HG03196 (cell line): Measurements from ENCODE around the gene RHOA.
"Not testable (repeated sequence)": the region's sequence is repeated elsewhere in the genome, so short reads cannot be mapped to it uniquely, and the experiment has no call there.

Experiments
- ATAC-seq: cut with Tn5 transposase; IDR thresholded peaks from one replicate; pipeline ENCODE4 v1.9.1; 2021; ENCODE audit not compliant: unreplicated experiment

Gene RHOA

GRCh38 chr3:49333091-49333490 is 78.7 kb downstream of the RHOA start:
- no peak for ATAC-seq

DNA sequence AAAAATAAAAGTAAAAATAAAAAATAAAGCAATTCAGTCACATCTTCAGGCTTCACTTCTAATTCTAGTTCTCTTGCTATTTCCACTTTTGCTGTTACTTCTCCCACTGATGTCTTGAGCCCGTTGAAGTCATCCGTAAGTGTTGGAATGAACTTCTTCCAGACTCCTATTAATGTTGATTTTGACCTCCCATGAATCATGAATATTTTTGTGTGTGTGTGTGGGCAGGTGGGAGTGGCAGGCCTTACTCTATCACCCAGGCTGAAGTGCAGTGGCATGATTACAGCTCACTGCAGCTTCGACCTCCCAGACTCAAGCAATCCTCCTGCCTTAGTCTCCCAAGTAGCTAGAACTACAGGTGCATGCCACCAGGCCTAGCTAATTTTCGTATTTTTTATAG is 82.6 kb downstream of the RHOA start:
- no peak for ATAC-seq

DNA sequence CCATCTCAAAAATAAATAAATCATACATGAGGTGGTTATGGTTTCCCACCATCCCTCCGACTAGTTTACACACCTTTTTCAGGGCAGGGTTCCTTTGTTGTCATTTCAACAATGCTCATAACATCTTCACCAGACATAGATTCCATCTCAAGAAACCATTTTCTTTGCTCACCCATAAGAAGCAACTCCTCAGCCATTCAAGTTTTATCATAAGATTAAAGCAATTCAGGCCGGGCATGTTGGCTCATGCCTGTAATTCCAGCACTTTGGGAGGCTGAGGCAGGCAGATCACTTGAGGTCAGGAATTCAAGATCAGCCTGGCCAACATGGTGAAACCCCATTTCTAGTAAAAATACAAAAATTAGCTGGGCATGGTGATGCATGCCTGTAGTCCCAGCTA is 83.4 kb downstream of the RHOA start:
- ATAC-seq = not testable (repeated sequence)

DNA sequence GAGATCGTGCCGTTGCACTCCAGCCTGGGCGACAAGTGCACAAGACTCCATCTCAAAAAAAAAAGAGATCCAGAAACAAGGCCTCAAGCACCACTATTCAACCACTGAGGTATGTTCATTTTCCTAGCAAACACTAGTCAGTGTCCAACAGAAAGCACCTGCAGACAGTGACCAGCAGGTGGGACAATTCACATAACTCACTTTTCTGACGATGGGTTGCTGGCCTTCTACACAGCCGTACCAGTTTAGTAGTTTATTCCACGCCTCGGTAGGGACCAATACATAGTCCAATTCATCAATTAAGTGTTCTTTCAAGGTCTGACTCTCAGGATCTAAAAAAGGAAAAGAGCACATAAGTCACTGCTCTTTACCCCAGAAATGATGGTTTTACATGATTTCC is 84.3 kb downstream of the RHOA start:
- no peak for ATAC-seq

GRCh38 chr3:49324768-49325167 is 87.0 kb downstream of the RHOA start:
- ATAC-seq = no peak

- no peak for ATAC-seq
These were observed 94.9 kb downstream of the RHOA start for GRCh38 chr3:49316696-49317457.

DNA sequence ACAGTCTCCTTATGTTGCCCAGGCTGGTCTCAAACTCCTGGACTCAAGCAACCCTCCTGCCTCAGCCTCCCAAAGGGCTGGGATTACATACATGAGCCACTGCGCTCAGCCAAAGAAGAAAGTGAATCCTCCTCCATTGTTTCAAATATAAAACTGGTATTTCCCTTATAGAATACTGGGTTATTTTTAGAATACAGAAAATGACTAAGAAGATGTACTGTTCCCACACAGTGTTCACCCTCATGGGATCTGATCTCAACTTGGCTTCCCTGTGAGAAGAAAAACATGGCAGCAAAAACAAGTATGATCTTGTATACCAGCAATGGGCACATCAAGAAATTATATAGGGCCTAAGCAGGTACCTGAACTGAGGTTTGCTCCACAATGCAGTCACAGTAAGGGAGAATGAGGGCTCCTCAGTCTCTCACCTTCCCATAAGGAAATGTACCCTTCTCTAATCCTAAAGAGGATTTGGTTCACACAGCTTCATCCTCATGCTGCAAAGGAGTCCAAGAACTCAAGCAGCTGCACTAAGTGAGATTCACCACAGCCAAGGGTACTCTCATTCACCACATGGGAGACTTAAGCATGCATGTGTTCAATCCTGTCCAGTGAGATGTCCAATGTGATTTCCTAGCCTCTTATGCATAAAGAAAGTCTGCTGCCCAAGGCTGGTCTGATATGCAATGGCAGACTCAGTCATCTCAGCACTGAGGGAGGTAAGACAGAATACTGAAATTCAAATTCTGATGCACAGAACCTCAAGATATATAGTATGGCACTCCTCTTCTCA is 97.7 kb downstream of the RHOA start:
- ATAC-seq = no peak

GRCh38 chr3:49311283-49311682 is 100.5 kb downstream of the RHOA start:
- ATAC-seq = no peak

DNA sequence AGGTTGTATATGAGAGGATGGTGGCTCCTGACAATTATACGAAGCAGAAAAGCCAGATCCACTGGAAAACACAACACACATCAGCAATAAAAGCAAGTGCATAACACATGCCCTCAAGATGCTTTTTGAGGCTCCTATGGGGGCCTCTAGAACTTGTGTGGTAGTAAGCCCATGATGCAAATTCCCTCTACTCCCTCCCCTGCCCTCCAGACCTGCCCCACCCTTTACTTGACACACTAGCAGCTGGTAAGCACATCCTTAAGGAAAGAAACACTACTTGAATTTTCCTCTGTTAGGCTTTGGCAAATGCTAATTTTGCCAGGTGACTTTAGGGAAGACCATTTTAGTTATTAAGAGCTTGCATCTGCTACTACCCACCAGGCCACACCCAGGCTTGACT is 101.1 kb downstream of the RHOA start:
- ATAC-seq = no peak
